Measurements from ENCODE around the gene HOXD12.

HOXD12 gene

DNA sequence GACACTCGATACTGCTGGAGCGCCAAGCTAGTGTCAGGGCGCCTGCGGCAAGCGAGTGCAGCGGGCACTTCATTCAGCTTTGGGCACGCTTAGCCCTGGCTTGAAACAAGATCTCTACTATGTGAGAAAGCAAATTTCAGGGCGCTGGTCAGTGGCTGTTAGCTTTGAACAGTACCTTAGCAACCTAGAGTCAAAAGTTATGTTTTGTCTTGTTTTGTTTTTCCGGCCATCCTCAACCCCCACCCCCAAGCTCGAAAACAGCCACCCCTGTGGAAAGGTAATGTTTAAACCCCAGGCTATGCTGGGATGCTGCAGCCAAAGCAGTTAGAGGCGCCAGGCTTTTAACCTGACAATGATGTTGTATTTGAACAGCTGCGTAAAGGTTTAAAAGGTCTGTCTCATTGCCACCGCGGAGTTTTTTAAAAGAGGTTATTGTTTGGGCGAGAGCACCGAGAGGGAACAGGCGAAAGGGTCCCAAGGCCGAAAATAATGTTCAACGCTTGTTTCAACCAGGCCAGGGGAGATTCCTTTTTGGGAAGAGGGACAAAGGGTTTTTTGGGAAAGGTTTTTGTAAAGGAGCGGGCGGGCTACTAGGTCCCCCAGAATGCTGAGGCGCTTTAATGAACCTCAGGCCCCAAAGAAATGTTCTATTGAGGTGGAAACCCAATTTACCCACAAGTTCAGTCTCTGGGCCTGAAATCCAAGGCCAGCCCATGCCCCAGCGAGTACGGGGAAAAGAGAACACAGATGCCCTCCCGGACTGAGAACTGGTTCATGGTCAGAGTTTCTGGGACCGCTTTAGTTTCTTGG lies 14.7 kb downstream of the HOXD12 start:
- no peak overlapping the region for H3K4me3 ChIP-seq (ENCODE audit: control insufficient read depth, low read depth, low read length)
- DNase-seq (ENCODE audit: low read depth) = no peak
- TF ChIP-seq, protein P1, sequence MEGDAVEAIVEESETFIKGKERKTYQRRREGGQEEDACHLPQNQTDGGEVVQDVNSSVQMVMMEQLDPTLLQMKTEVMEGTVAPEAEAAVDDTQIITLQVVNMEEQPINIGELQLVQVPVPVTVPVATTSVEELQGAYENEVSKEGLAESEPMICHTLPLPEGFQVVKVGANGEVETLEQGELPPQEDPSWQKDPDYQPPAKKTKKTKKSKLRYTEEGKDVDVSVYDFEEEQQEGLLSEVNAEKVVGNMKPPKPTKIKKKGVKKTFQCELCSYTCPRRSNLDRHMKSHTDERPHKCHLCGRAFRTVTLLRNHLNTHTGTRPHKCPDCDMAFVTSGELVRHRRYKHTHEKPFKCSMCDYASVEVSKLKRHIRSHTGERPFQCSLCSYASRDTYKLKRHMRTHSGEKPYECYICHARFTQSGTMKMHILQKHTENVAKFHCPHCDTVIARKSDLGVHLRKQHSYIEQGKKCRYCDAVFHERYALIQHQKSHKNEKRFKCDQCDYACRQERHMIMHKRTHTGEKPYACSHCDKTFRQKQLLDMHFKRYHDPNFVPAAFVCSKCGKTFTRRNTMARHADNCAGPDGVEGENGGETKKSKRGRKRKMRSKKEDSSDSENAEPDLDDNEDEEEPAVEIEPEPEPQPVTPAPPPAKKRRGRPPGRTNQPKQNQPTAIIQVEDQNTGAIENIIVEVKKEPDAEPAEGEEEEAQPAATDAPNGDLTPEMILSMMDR (IDR thresholded peaks at IDR 0.05; ENCODE audit: control insufficient read depth, insufficient read depth, low read depth, low read length, missing control alignments) = no peak

GRCh38 chr2:176114930-176115625 lies 15.5 kb downstream of the HOXD12 start:
- no peak for DNase-seq (ENCODE audit: low read depth)
- TF ChIP-seq, protein P1 (IDR thresholded peaks at IDR 0.05; ENCODE audit: control insufficient read depth, insufficient read depth, low read depth, low read length, missing control alignments) = no peak
- H3K4me3 ChIP-seq (ENCODE audit: control insufficient read depth, low read depth, low read length) = no peak overlapping the region

DNA sequence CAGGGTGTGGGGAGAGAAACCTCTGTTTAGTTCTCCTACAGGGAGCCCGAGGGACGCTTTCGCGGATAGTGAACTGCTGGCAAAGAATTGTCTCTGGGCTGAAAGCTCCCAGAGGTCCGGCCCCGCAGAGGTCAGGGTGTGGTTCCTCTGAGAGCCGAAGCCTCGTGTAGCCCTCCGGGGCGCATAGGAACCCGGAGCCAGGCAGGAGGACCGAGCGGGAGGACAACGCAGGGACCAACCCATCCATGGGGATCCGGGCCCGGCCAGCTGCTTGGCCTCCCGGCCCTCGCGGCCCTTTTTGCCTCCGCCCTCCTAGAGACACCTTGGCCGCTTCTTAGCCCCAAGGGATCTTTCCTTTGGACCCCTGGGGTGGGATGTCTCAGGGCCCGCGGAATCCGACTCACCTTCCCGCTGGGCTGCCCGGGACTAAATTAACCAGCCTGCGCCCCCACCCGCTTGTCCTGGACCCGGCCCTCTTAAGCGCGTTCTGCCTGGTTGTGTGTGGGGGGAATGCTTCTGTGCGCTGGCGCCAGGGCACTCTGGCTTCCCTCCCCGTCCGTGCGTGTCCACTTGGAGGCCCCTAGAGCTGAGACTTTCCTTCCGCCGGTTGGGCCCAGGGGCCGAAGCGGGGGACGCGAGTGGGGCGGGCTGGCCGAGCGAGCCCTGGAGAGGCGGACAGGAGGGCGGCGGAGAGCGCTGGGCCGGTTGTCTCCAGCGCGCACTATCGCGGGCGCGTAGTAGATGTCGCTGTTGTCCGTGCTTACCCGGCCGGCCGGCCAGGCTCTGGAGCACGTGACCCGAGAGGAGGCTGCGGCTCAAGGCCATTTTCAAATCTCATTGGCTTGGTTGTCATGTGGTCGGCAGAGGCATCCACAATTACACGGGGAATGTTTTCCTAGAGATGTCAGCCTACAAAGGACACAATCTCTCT lies 16.6 kb downstream of the HOXD12 start, which contains the start of gene HOXD10:
Gene HOXD10 (plus strand): TSS at position 896 of the 931 bp plus-strand sequence. CDS start 56 bp downstream, outside the sequence.
- TF ChIP-seq, protein P1 (IDR thresholded peaks at IDR 0.05; ENCODE audit: control insufficient read depth, insufficient read depth, low read depth, low read length, missing control alignments) = no peak
- no peak within 1 kb of the TSS for H3K4me3 ChIP-seq (ENCODE audit: control insufficient read depth, low read depth, low read length)
- no peak for DNase-seq (ENCODE audit: low read depth)

GRCh38 chr2:176117162-176117822 lies 17.7 kb downstream of the HOXD12 start:
- H3K4me3 ChIP-seq (ENCODE audit: control insufficient read depth, low read depth, low read length) = no peak overlapping the region
- no peak for DNase-seq (ENCODE audit: low read depth)
- TF ChIP-seq, protein P1 (IDR thresholded peaks at IDR 0.05; ENCODE audit: control insufficient read depth, insufficient read depth, low read depth, low read length, missing control alignments) = no peak

GRCh38 chr2:176117823-176118371 lies 18.3 kb downstream of the HOXD12 start:
- H3K4me3 ChIP-seq (ENCODE audit: control insufficient read depth, low read depth, low read length) = no peak overlapping the region
- TF ChIP-seq, protein P1 (IDR thresholded peaks at IDR 0.05; ENCODE audit: control insufficient read depth, insufficient read depth, low read depth, low read length, missing control alignments) = no peak
- DNase-seq (ENCODE audit: low read depth) = no peak
